Peyer's patch (tissue), 4 donors: ENCODE data around the gene HDAC8. TPM values are rescaled to one million over a fixed set of nuclear protein-coding genes. Genes with fewer than 3 reads are reported as not detected.
A peak's percentile ranks its signal among the peaks of the same experiment; 100 is the strongest.

Experiments used
- DNase-seq, 3 donors: peaks; one replicate each; pipeline ENCODE4 v3.0.0-alpha.2; 2017 to 2019
- H3K27ac ChIP-seq, 4 donors: fragments of 200-600 bp; sonication (generic); one replicate each; pipeline ENCODE4 v1.5.1; 2016 to 2019
- H3K27me3 ChIP-seq, 2 donors: fragments of 200-600 bp; sonication (generic); one replicate each; pipeline ENCODE4 v1.5.1; 2019
- H3K36me3 ChIP-seq, 3 donors: fragments of 200-600 bp; sonication (generic); one replicate each; pipeline ENCODE4 v1.5.1; 2016 to 2019
- H3K4me1 ChIP-seq, 4 donors: fragments of 200-600 bp; sonication (generic); one replicate each; pipeline ENCODE4 v1.5.1; 2016 to 2019
- H3K4me3 ChIP-seq, 4 donors: fragments of 200-600 bp; sonication (generic); 1 replicate in 3 of 4; 2 replicates in 1 of 4; pipeline ENCODE4 v1.5.1; 2016 to 2019; ENCODE audit warnings: mild to moderate bottlenecking in 1 of 4
- H3K9me3 ChIP-seq, 4 donors: fragments of 200-600 bp; sonication (generic); one replicate each; pipeline ENCODE4 v1.5.1; 2016 to 2019; ENCODE audit warnings: mild to moderate bottlenecking in 1 of 4
- CTCF ChIP-seq, 6 experiments: fragments of 450-650 bp in 4 of 6; fragments of 200-600 bp in 2 of 6; sonication (generic) in 1 of 6; IDR thresholded peaks; one replicate each; pipeline ENCODE4 v1.5.1; 2017 to 2019; ENCODE audit warnings: antibody characterized with exemption in 6 of 6, mild to moderate bottlenecking in 3 of 6, moderate library complexity in 1 of 6
- POLR2A ChIP-seq, 2 donors: fragments of 450-650 bp; IDR thresholded peaks; one replicate each; pipeline ENCODE4 v1.5.1; 2017; ENCODE audit warnings: antibody characterized with exemption in 2 of 2, mild to moderate bottlenecking in 2 of 2, moderate library complexity in 2 of 2
- total RNA-seq, 4 donors: library from RNA; depleted of rRNA; stranded (reverse); fragments of >200 nt; gene quantifications; one replicate each; pipeline ENCODE4 v1.1.0, GENCODE V29; 2016

The HDAC8 gene
- total RNA-seq, 4 donors from 2014 or later = 24.2 to 48.9 (median 46.0) TPM

GRCh38 chrX:72307646-72308051, 265.0 kb downstream of the HDAC8 start:
- no peaks in the 10 kb centered on the region for H3K36me3 ChIP-seq
- peak overlapping the region in 3 of 4 donors; percentile 48 to 61 (median 59) for H3K4me3 ChIP-seq
- TF ChIP-seq POLR2A (IDR thresholded peaks at IDR 0.05) (no peak), CTCF (IDR thresholded peaks at IDR 0.05) (no peak)
- H3K27me3 ChIP-seq = no peaks in the 10 kb centered on the region
- H3K27ac ChIP-seq = no peak overlapping the region
- no peak for DNase-seq
- H3K9me3 ChIP-seq = no peaks in the 10 kb centered on the region
- H3K4me1 ChIP-seq = peaks cover 0 to 30% (median 6%) of the 10 kb centered on the region in 4 donors

GRCh38 chrX:72306851-72307645, 265.6 kb downstream of the HDAC8 start:
- H3K27ac ChIP-seq = no peak overlapping the region
- no peaks in the 10 kb centered on the region for H3K9me3 ChIP-seq
- peak overlapping the region; percentile 29 to 61 (median 54) for H3K4me3 ChIP-seq
- H3K27me3 ChIP-seq = no peaks in the 10 kb centered on the region
- H3K4me1 ChIP-seq = peaks cover 0 to 30% (median 6%) of the 10 kb centered on the region in 4 donors
- H3K36me3 ChIP-seq = no peaks in the 10 kb centered on the region
- TF ChIP-seq POLR2A (IDR thresholded peaks at IDR 0.05) (no peak), CTCF (IDR thresholded peaks at IDR 0.05) (no peak)
- DNase-seq = peak; percentile 37 to 75 (median 67)

- Histone ChIP-seq H3K4me1 (peaks cover 0 to 30% (median 6%) of the 10 kb centered on the region in 4 donors), H3K9me3 (no peaks in the 10 kb centered on the region), H3K36me3 (no peaks in the 10 kb centered on the region), H3K4me3 (peak overlapping the region; percentile 29 to 61 (median 54)), H3K27ac (no peak overlapping the region), H3K27me3 (no peaks in the 10 kb centered on the region)
- no peak for TF ChIP-seq POLR2A (IDR thresholded peaks at IDR 0.05)
- TF ChIP-seq CTCF (IDR thresholded peaks at IDR 0.05) = no peak
- no peak for DNase-seq
Observed at GRCh38 chrX:72306085-72306801, 266.4 kb downstream of the HDAC8 start.

GRCh38 chrX:72305286-72306084, 267.2 kb downstream of the HDAC8 start, which contains the start of gene CITED1:
TSS of gene CITED1 (minus strand) at chrX:72305914. CDS start at chrX:72302869, 3,045 bp downstream.
- Histone ChIP-seq H3K36me3 (no peaks in the 10 kb centered on the region), H3K27me3 (no peaks in the 10 kb centered on the region), H3K27ac (no peak within 1 kb of the TSS), H3K9me3 (no peaks in the 10 kb centered on the region), H3K4me3 (peak within 1 kb of the TSS; percentile 29 to 61 (median 54)), H3K4me1 (peaks cover 0 to 30% (median 6%) of the 10 kb centered on the region in 4 donors)
- TF ChIP-seq CTCF (IDR thresholded peaks at IDR 0.05) (no peak), POLR2A (IDR thresholded peaks at IDR 0.05) (no peak)
- peak in 1 of 3 donors; percentile 48 for DNase-seq

GRCh38 chrX:72304877-72305276, 267.8 kb downstream of the HDAC8 start:
- H3K4me1 ChIP-seq = peaks cover 0 to 30% (median 6%) of the 10 kb centered on the region in 4 donors
- H3K4me3 ChIP-seq = peak overlapping the region in 3 of 4 donors; percentile 48 to 61 (median 59)
- H3K27ac ChIP-seq = no peak overlapping the region
- no peaks in the 10 kb centered on the region for H3K27me3 ChIP-seq
- no peaks in the 10 kb centered on the region for H3K9me3 ChIP-seq
- no peak for DNase-seq
- no peaks in the 10 kb centered on the region for H3K36me3 ChIP-seq
- no peak for TF ChIP-seq POLR2A (IDR thresholded peaks at IDR 0.05)
- TF ChIP-seq CTCF (IDR thresholded peaks at IDR 0.05) = no peak
